A549 (cell line): ENCODE data around the gene HESX1. TPM values are rescaled to one million over a fixed set of nuclear protein-coding genes. Genes with fewer than 3 reads are reported as not detected.

Experiments
- ATAC-seq, 2 experiments: fragments of 200-7000 bp in 1 of 2; fragments of >200 bp in 1 of 2; cut with Nextera tagmentation in 1 of 2; cut with Tn5 transposase in 1 of 2; 3 replicates each; pipeline versions ENCODE4 v1.8.0 to v1.9.1; 2018 to 2020; ENCODE audit warnings: mild to moderate bottlenecking in 1 of 2, moderate library complexity in 1 of 2
- CTCF ChIA-PET: fragments of 300-600 bp; sonication (Branson Sonifier 250); formaldehyde crosslinking; extraction: SDS; loops from one replicate; lab custom pipeline; 2021; ENCODE audit warnings: antibody characterized with exemption, inconsistent platforms; lab: Yijun Ruan, JAX
- POLR2A ChIA-PET: fragments of 350-600 bp; formaldehyde crosslinking; extraction: SDS; loops from one replicate; lab custom pipeline; 2021; ENCODE audit warnings: antibody characterized with exemption, inconsistent platforms; lab: Yijun Ruan, JAX
- DNase-seq, 2 experiments: peaks; one replicate each; pipeline versions ENCODE4 v3.0.0 to v3.0.0-alpha.2; 2011 to 2016; ENCODE audit warnings: low read depth in 1 of 2, low spot score in 1 of 2
- FAIRE-seq: peaks from 2 replicates; lab custom pipeline; 2011; peaks lifted over from hg19 to GRCh38; lab: Jason Lieb, UNC
- H3K27ac ChIP-seq, 2 experiments: fragments of >200 bp; sonication (Bioruptor Twin); formaldehyde crosslinking; 3 replicates each; pipeline ENCODE4 v1.5.1; 2016 to 2017
- H3K4me1 ChIP-seq: fragments of >200 bp; sonication (Bioruptor Twin); formaldehyde crosslinking; 3 replicates; pipeline ENCODE4 v1.6.1; 2016
- H3K4me2 ChIP-seq: fragments of >200 bp; sonication (Bioruptor Twin); formaldehyde crosslinking; 3 replicates; pipeline ENCODE4 v1.6.1; 2016
- H3K4me3 ChIP-seq: fragments of >200 bp; sonication (Bioruptor Twin); formaldehyde crosslinking; 3 replicates; pipeline ENCODE4 v1.5.1; 2016
- H3K9me3 ChIP-seq: fragments of >200 bp; sonication (Bioruptor Twin); formaldehyde crosslinking; 3 replicates; pipeline ENCODE4 v1.6.1; 2016
- ATOH8 ChIP-seq: fragments of 250-450 bp; sonication (Bioruptor Pico); IDR thresholded peaks from 2 replicates; pipeline ENCODE4 v1.5.0; 2020; ENCODE audit warnings: low read depth, mild to moderate bottlenecking, moderate library complexity
- CBX8 ChIP-seq: fragments of 200-600 bp; sonication (generic); IDR thresholded peaks from 2 replicates; pipeline ENCODE4 v1.6.1; 2016
- CEBPB ChIP-seq, 2 experiments: fragments of >200 bp in 1 of 2; sonication (Bioruptor Twin) in 1 of 2; formaldehyde crosslinking in 1 of 2; IDR thresholded peaks; 2 replicates each; pipeline ENCODE4 v1.6.1; 2012 to 2016
- CHD4 ChIP-seq: fragments of 200-600 bp; sonication (generic); IDR thresholded peaks from 2 replicates; pipeline ENCODE4 v1.6.1; 2016; ENCODE audit warnings: antibody characterized with exemption, mild to moderate bottlenecking, borderline replicate concordance
- CTCF ChIP-seq: fragments of >200 bp; sonication (Bioruptor Twin); formaldehyde crosslinking; IDR thresholded peaks from 3 replicates; pipeline ENCODE4 v1.5.1; 2016
- HOXB13 ChIP-seq: fragments of 250-450 bp; sonication (Bioruptor Pico); IDR thresholded peaks from 2 replicates; pipeline ENCODE4 v1.5.0; 2020; ENCODE audit warnings: low read depth, mild to moderate bottlenecking, moderate library complexity
- MAZ ChIP-seq: fragments of 150-350 bp; IDR thresholded peaks from 2 replicates; pipeline ENCODE4 v1.6.1; 2014; ENCODE audit warnings: antibody characterized with exemption, low read depth, low read length, borderline replicate concordance
- PHF8 ChIP-seq: fragments of 200-600 bp; sonication (generic); IDR thresholded peaks from 2 replicates; pipeline ENCODE4 v1.6.1; 2016; ENCODE audit warnings: low read depth, mild to moderate bottlenecking, antibody characterized with exemption, moderate library complexity, borderline replicate concordance
- POLR2A ChIP-seq: IDR thresholded peaks from 2 replicates; pipeline ENCODE4 v1.6.1; 2012; ENCODE audit warnings: mild to moderate bottlenecking, low read length
- POLR2AphosphoS2 ChIP-seq: conservative IDR thresholded peaks from 2 replicates; pipeline ENCODE4 v1.6.1; 2012; ENCODE audit warnings: low read length, improper control_type of control experiment, inconsistent platforms
- RAD21 ChIP-seq, 2 experiments: fragments of >200 bp in 1 of 2; sonication (Bioruptor Twin) in 1 of 2; formaldehyde crosslinking in 1 of 2; IDR thresholded peaks in 1 of 2; conservative IDR thresholded peaks in 1 of 2; 2 replicates in 1 of 2; 3 replicates in 1 of 2; pipeline ENCODE4 v1.6.1; 2012 to 2018; ENCODE audit warnings: inconsistent platforms in 1 of 2
- RCOR1 ChIP-seq: fragments of 150-350 bp; IDR thresholded peaks from 2 replicates; pipeline ENCODE4 v1.6.1; 2014; ENCODE audit warnings: antibody characterized with exemption, low read length, low read depth
- REST ChIP-seq: fragments of 200-600 bp; sonication (generic); IDR thresholded peaks from 2 replicates; pipeline ENCODE4 v1.6.1; 2016; ENCODE audit warnings: antibody characterized with exemption, mild to moderate bottlenecking, moderate library complexity
- TFCP2L1 ChIP-seq: fragments of 250-450 bp; sonication (Bioruptor Pico); IDR thresholded peaks from 2 replicates; pipeline ENCODE4 v1.5.0; 2021; ENCODE audit warnings: mild to moderate bottlenecking
- ZNF302 ChIP-seq: fragments of 250-450 bp; sonication (Bioruptor Pico); IDR thresholded peaks from 2 replicates; pipeline ENCODE4 v1.9.0; 2021; ENCODE audit warnings: inconsistent platforms, mild to moderate bottlenecking, moderate library complexity
- WGBS: methylation state at CpG from one replicate; pipeline ENCODE4 v1.1.6; 2017; ENCODE audit errors: missing lambda C conversion rate; 5-methylcytosine and 5-hydroxymethylcytosine counted together
- polyA plus RNA-seq, 4 experiments: library from polyadenylated mRNA; depleted of rRNA in 3 of 4; stranded (reverse); fragments of >200 nt; fragmentation: RNase III in 1 of 4; extraction: RNeasy Plus Mini Kit Qiagen cat#74134 plus additional on column Dnase treatment in 1 of 4; gene quantifications; 2 replicates in 3 of 4; 3 replicates in 1 of 4; pipeline ENCODE4 v1.2.3, GENCODE V29; 2011 to 2017
- TF ChIP-seq, protein P1 (sequence below): IDR thresholded peaks from 2 replicates; pipeline ENCODE4 v1.6.1; 2012
- TF ChIP-seq, protein P2 (sequence below): fragments of 150-350 bp; IDR thresholded peaks from 2 replicates; pipeline ENCODE4 v1.6.1; 2014; ENCODE audit warnings: low read depth, mild to moderate bottlenecking, low read length

HESX1 gene
- polyA plus RNA-seq, 2 of the 4 experiments (the other 2 are of a cell fraction), result 0.35 to 0.87 TPM

DNA sequence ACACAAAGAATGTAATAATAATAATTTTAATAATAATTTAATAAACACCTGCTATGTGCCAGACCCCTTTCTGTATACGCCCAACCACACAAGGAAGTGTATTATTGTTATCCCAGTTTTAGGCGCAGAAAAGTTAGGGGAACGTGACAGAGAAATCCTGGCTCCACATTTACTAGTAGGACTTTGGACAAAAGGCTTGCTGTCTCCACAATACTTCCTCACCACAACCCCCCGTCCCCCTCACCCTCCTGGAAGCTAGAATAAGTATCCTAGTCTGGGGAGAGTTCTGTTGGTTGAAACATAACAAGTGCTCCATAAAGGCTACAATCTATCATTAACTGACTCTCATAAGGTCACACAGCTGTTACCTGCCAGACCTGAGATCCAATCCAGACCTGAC, 34.1 kb downstream of the HESX1 start:
- ChIA-PET POLR2A (no interaction called here), CTCF (interaction anchor here (0.7 to 1.0 kb wide), 2 partner anchors 56 to 69 kb away, joined by 3 read pairs; no protein-coding TSS in a partner anchor)
- H3K4me2 ChIP-seq, result peak overlapping the region; percentile 98
- WGBS, result 17% methylated on average over 4 of the region's 4 CpGs
- DNase-seq (no peak), FAIRE-seq (no peak), ATAC-seq (no peak)
- no peak overlapping the region for H3K27ac ChIP-seq
- H3K4me1 ChIP-seq, result no peaks in the 10 kb centered on the region
- TF ChIP-seq ZNF302 (CRISPR knock-in tag), result no peak
- no peak for TF ChIP-seq REST
- no peak for TF ChIP-seq HOXB13 (CRISPR knock-in tag)
- no peak for TF ChIP-seq POLR2AphosphoS2
- no peak for TF ChIP-seq CBX8
- no peak for TF ChIP-seq PHF8
- no peak for TF ChIP-seq CTCF
- no peak for TF ChIP-seq CHD4
- TF ChIP-seq RAD21 (conservative IDR thresholded peaks at IDR 0.05 in 1 of 2, IDR thresholded peaks at IDR 0.05 in 1 of 2), result no peak
- no peak for TF ChIP-seq RCOR1
- TF ChIP-seq, protein P1, sequence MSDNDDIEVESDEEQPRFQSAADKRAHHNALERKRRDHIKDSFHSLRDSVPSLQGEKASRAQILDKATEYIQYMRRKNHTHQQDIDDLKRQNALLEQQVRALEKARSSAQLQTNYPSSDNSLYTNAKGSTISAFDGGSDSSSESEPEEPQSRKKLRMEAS, result no peak
- no peak for TF ChIP-seq POLR2A
- no peak for TF ChIP-seq CEBPB (IDR thresholded peaks at IDR 0.05)
- TF ChIP-seq, protein P2, sequence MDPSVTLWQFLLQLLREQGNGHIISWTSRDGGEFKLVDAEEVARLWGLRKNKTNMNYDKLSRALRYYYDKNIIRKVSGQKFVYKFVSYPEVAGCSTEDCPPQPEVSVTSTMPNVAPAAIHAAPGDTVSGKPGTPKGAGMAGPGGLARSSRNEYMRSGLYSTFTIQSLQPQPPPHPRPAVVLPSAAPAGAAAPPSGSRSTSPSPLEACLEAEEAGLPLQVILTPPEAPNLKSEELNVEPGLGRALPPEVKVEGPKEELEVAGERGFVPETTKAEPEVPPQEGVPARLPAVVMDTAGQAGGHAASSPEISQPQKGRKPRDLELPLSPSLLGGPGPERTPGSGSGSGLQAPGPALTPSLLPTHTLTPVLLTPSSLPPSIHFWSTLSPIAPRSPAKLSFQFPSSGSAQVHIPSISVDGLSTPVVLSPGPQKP, result no peak
- no peak for TF ChIP-seq ATOH8 (CRISPR knock-in tag)
- no peak for TF ChIP-seq MAZ
- TF ChIP-seq TFCP2L1, result no peak
- no peaks in the 10 kb centered on the region for H3K9me3 ChIP-seq
- H3K4me3 ChIP-seq, result peak overlapping the region; percentile 68; the same call in 1 of the 3 replicates
